Measurements from ENCODE around the gene PTPN3.

GRCh38 chr9:109482391-109482916 is 15.7 kb downstream of the PTPN3 start:
- TF ChIP-seq PHF8 (IDR thresholded peaks at IDR 0.05; ENCODE audit: borderline replicate concordance, low read length) (no peak), ESRRA (IDR thresholded peaks at IDR 0.05; ENCODE audit: borderline replicate concordance, low read depth) (no peak), GATAD2A (IDR thresholded peaks at IDR 0.05) (no peak), MNT (conservative IDR thresholded peaks at IDR 0.05) (no peak), POLR2AphosphoS2 (IDR thresholded peaks at IDR 0.05; ENCODE audit: low read length) (no peak)
